ENCODE data around the gene TP53RK.

DNA sequence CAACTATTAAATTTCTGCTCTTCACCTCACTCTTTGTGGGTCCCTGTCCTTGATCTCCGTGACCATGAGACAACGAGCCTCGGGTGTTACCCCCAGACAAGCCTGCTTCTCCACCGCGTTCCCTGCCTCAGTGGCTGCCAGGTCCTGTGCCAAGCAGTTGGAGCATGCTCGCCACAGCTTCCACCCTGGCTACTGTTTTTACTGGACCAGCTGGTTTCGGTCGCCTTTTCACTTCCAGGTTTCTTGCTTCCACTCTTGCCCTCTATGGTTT, 5.6 kb downstream of the TP53RK start:
- TF ChIP-seq POLR2A (IDR thresholded peaks at IDR 0.05; ENCODE audit: low read depth, low read length) (no peak), MAFK (IDR thresholded peaks at IDR 0.05; ENCODE audit: low read depth, low read length) (no peak), BHLHE40 (IDR thresholded peaks at IDR 0.05; ENCODE audit: low read depth, low read length) (no peak), MXI1 (IDR thresholded peaks at IDR 0.05; ENCODE audit: borderline replicate concordance, low read depth, low read length) (no peak), FOS (IDR thresholded peaks at IDR 0.05; ENCODE audit: low read depth, low read length) (no peak), SMC3 (IDR thresholded peaks at IDR 0.05; ENCODE audit: low read depth, low read length) (no peak), RAD21 (IDR thresholded peaks at IDR 0.05; ENCODE audit: low read length) (no peak), MAZ (IDR thresholded peaks at IDR 0.05; ENCODE audit: borderline replicate concordance, low read depth, low read length) (no peak)
- TF ChIP-seq, protein P1, sequence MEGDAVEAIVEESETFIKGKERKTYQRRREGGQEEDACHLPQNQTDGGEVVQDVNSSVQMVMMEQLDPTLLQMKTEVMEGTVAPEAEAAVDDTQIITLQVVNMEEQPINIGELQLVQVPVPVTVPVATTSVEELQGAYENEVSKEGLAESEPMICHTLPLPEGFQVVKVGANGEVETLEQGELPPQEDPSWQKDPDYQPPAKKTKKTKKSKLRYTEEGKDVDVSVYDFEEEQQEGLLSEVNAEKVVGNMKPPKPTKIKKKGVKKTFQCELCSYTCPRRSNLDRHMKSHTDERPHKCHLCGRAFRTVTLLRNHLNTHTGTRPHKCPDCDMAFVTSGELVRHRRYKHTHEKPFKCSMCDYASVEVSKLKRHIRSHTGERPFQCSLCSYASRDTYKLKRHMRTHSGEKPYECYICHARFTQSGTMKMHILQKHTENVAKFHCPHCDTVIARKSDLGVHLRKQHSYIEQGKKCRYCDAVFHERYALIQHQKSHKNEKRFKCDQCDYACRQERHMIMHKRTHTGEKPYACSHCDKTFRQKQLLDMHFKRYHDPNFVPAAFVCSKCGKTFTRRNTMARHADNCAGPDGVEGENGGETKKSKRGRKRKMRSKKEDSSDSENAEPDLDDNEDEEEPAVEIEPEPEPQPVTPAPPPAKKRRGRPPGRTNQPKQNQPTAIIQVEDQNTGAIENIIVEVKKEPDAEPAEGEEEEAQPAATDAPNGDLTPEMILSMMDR (conservative IDR thresholded peaks at IDR 0.05; ENCODE audit: low read depth, low read length) = no peak
- TF ChIP-seq, protein P2, sequence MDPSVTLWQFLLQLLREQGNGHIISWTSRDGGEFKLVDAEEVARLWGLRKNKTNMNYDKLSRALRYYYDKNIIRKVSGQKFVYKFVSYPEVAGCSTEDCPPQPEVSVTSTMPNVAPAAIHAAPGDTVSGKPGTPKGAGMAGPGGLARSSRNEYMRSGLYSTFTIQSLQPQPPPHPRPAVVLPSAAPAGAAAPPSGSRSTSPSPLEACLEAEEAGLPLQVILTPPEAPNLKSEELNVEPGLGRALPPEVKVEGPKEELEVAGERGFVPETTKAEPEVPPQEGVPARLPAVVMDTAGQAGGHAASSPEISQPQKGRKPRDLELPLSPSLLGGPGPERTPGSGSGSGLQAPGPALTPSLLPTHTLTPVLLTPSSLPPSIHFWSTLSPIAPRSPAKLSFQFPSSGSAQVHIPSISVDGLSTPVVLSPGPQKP (IDR thresholded peaks at IDR 0.05; ENCODE audit: borderline replicate concordance, low read depth, low read length) = no peak

All from IMR-90 (cell line).